HepG2 (cell line): ENCODE results near the gene VPS54. TPM values are rescaled to one million over a fixed set of nuclear protein-coding genes. Genes with fewer than 3 reads are reported as not detected.
A peak's percentile ranks its signal among the peaks of the same experiment; 100 is the strongest.

Experiments
- ATM ChIP-seq: fragments of 450-650 bp; IDR thresholded peaks from 2 replicates; pipeline ENCODE4 v1.7.1; 2017; ENCODE audit warnings: mild to moderate bottlenecking, borderline replicate concordance
- CREBL2 ChIP-seq: sonication (generic); formaldehyde crosslinking; IDR thresholded peaks from 2 replicates; pipeline ENCODE4 v1.8.1; 2023; ENCODE audit warnings: missing genetic modification reagents, mild to moderate bottlenecking, borderline replicate concordance
- CREM ChIP-seq, 2 experiments: sonication (generic) in 1 of 2; formaldehyde crosslinking in 1 of 2; IDR thresholded peaks; 2 replicates each; pipeline versions ENCODE4 v1.4.0 to v1.6.1; 2016 to 2020; ENCODE audit warnings: antibody characterized with exemption in 1 of 2, mild to moderate bottlenecking in 1 of 2, missing genetic modification reagents in 1 of 2
- ERF ChIP-seq: IDR thresholded peaks from 2 replicates; pipeline ENCODE4 v1.6.1; 2018; ENCODE audit warnings: missing biosample characterization, missing genetic modification reagents
- GLMP ChIP-seq: sonication (generic); formaldehyde crosslinking; IDR thresholded peaks from 2 replicates; pipeline ENCODE4 v1.9.0; 2021; ENCODE audit warnings: missing genetic modification reagents, mild to moderate bottlenecking, borderline replicate concordance
- HINFP ChIP-seq: sonication (generic); formaldehyde crosslinking; IDR thresholded peaks from 2 replicates; pipeline ENCODE4 v1.4.0; 2020; ENCODE audit warnings: low read depth, mild to moderate bottlenecking, missing genetic modification reagents
- HMG20B ChIP-seq: conservative IDR thresholded peaks from 2 replicates; pipeline ENCODE4 v1.6.1; 2016; ENCODE audit warnings: missing genetic modification reagents, missing compliant biosample characterization
- KLF12 ChIP-seq: sonication (generic); formaldehyde crosslinking; IDR thresholded peaks from 2 replicates; pipeline ENCODE4 v1.4.0; 2020; ENCODE audit warnings: missing genetic modification reagents, borderline replicate concordance
- MXD3 ChIP-seq: IDR thresholded peaks from 2 replicates; pipeline ENCODE4 v1.6.1; 2016; ENCODE audit warnings: mild to moderate bottlenecking, missing biosample characterization, missing genetic modification reagents
- NFYC ChIP-seq: IDR thresholded peaks from 2 replicates; pipeline ENCODE4 v1.6.1; 2016; ENCODE audit warnings: missing genetic modification reagents, missing compliant biosample characterization
- PCBP2 ChIP-seq: fragments of 200-400 bp; formaldehyde crosslinking; optimal IDR thresholded peaks from 2 replicates; pipeline ENCODE3; 2018; ENCODE audit warnings: low read length, low read depth; ENCODE audit not compliant: poor library complexity, severe bottlenecking
- PPARG ChIP-seq: conservative IDR thresholded peaks from 2 replicates; pipeline ENCODE4 v1.6.1; 2016; ENCODE audit warnings: missing biosample characterization, missing genetic modification reagents
- RARA ChIP-seq: IDR thresholded peaks from 2 replicates; pipeline ENCODE4 v1.6.1; 2016; ENCODE audit warnings: missing genetic modification reagents, missing compliant biosample characterization
- RFX1 ChIP-seq: fragments of 450-650 bp; IDR thresholded peaks from 2 replicates; pipeline ENCODE4 v1.6.1; 2017
- TP53 ChIP-seq: sonication (generic); formaldehyde crosslinking; conservative IDR thresholded peaks from 2 replicates; pipeline ENCODE4 v1.4.0; 2020; ENCODE audit warnings: missing genetic modification reagents
- ZNF790 ChIP-seq: sonication (generic); formaldehyde crosslinking; IDR thresholded peaks from 2 replicates; pipeline ENCODE4 v1.8.0; 2022; ENCODE audit warnings: missing genetic modification reagents, mild to moderate bottlenecking, borderline replicate concordance
- polyA plus RNA-seq, 8 experiments: library from polyadenylated mRNA; depleted of rRNA in 3 of 8; stranded (reverse) in 7 of 8; unstranded in 1 of 8; fragments of >200 nt; fragmentation: Illumina TruSeq in 4 of 8; extraction: Trizol in 4 of 8; gene quantifications; 2 replicates each; pipeline versions ENCODE4 v1.2.1 to v1.2.3, GENCODE V29; 2011 to 2016; ENCODE audit warnings: low read depth in 4 of 8, missing spikeins in 1 of 8, mixed read lengths in 1 of 8; ENCODE audit not compliant: insufficient read depth in 1 of 8
- total RNA-seq, 5 experiments: library from RNA; depleted of rRNA; stranded (reverse); fragments of >200 nt; fragmentation: Illumina TruSeq; extraction: Trizol; gene quantifications; 2 replicates each; pipeline ENCODE4 v1.2.3, GENCODE V29; 2016; ENCODE audit warnings: low read depth in 1 of 5
- TF ChIP-seq, protein P1 (sequence below): sonication (generic); formaldehyde crosslinking; IDR thresholded peaks from 2 replicates; pipeline ENCODE4 v1.5.1; 2020; ENCODE audit warnings: missing genetic modification reagents, mild to moderate bottlenecking, borderline replicate concordance
- TF ChIP-seq, protein P2 (sequence below): sonication (generic); formaldehyde crosslinking; IDR thresholded peaks from 2 replicates; pipeline ENCODE4 v1.8.0; 2022; ENCODE audit warnings: missing genetic modification reagents, low read depth, mild to moderate bottlenecking, borderline replicate concordance
- TF ChIP-seq, protein P3 (sequence below): sonication (generic); formaldehyde crosslinking; IDR thresholded peaks from 2 replicates; pipeline ENCODE4 v1.5.0; 2020; ENCODE audit warnings: missing genetic modification reagents, mild to moderate bottlenecking, borderline replicate concordance
- TF ChIP-seq, protein P4 (sequence below): sonication (generic); formaldehyde crosslinking; IDR thresholded peaks from 2 replicates; pipeline ENCODE4 v1.4.0; 2020; ENCODE audit warnings: missing genetic modification reagents

The VPS54 gene
- total and polyA plus RNA-seq, 2 of the 13 experiments (the other 11 are each of a cell fraction or from before 2014, with no cell fraction given), result 64.7 to 77.5 TPM

DNA sequence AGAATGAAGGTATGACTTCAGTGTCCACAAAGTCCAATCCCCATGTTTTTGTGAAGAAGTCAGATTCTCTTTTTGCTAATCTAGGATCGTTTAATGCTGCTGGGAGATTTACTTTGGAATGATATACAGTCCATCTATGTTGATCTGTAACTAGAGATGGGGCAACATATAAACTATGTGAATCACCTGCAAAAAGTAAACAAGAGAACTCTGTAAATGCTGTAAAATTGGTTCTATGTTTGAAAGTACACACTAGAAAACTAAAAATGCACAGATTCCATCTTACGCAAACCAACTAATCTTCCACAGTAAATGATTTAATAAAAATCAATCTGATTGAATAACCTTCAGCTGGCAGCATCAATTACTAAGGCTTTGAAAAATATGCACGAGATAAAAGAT, 37.5 kb downstream of the VPS54 start (continued):
- TF ChIP-seq MXD3 (CRISPR knock-in tag) (no peak), HINFP (no peak), KLF12 (no peak), ZNF790 (CRISPR knock-in tag) (no peak), GLMP (CRISPR knock-in tag) (no peak), PPARG (CRISPR knock-in tag) (0 out of 2 replicates have a peak, but pooled peaks have one; percentile 23), ATM (no peak), ERF (CRISPR knock-in tag) (no peak), NFYC (CRISPR knock-in tag) (no peak), CREBL2 (no peak), RARA (peak; percentile 78), TP53 (no peak), CREM (IDR thresholded peaks at IDR 0.05) (peak; percentile 68), CREM (CRISPR knock-in tag; IDR thresholded peaks at IDR 0.05) (no peak), RFX1 (no peak), HMG20B (CRISPR knock-in tag) (peak; percentile 58), PCBP2 (no peak)
- TF ChIP-seq, protein P1, sequence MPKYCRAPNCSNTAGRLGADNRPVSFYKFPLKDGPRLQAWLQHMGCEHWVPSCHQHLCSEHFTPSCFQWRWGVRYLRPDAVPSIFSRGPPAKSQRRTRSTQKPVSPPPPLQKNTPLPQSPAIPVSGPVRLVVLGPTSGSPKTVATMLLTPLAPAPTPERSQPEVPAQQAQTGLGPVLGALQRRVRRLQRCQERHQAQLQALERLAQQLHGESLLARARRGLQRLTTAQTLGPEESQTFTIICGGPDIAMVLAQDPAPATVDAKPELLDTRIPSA (CRISPR knock-in tag), result no peak
- TF ChIP-seq, protein P2, sequence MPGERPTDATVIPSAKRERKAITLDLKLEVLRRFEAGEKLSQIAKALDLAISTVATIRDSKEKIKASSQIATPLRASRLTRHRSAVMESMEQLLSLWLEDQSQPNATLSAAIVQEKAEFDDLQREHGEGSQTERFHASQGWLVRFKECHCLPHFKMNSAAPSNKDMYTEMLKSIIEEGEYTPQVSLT (CRISPR knock-in tag), result no peak
- TF ChIP-seq, protein P3, sequence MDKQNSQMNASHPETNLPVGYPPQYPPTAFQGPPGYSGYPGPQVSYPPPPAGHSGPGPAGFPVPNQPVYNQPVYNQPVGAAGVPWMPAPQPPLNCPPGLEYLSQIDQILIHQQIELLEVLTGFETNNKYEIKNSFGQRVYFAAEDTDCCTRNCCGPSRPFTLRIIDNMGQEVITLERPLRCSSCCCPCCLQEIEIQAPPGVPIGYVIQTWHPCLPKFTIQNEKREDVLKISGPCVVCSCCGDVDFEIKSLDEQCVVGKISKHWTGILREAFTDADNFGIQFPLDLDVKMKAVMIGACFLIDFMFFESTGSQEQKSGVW, result no peak
- TF ChIP-seq, protein P4, sequence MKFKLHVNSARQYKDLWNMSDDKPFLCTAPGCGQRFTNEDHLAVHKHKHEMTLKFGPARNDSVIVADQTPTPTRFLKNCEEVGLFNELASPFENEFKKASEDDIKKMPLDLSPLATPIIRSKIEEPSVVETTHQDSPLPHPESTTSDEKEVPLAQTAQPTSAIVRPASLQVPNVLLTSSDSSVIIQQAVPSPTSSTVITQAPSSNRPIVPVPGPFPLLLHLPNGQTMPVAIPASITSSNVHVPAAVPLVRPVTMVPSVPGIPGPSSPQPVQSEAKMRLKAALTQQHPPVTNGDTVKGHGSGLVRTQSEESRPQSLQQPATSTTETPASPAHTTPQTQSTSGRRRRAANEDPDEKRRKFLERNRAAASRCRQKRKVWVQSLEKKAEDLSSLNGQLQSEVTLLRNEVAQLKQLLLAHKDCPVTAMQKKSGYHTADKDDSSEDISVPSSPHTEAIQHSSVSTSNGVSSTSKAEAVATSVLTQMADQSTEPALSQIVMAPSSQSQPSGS (CRISPR knock-in tag), result 0 out of 2 replicates have a peak, but pooled peaks have one; percentile 44
